Memory B cell (primary cell): ENCODE measurements around the gene SARDH.

Experiments
- ATAC-seq: fragments of 150-1000 bp; cut with Tn5 transposase; 2 replicates; pipeline ENCODE4 v1.10.0; 2021; ENCODE audit warnings: low read depth, mild to moderate bottlenecking, moderate library complexity
- DNase-seq, 2 donors: peaks; one replicate each; pipeline ENCODE4 v3.0.0; 2022; ENCODE audit warnings: low spot score in 2 of 2
- H3K27ac Mint-ChIP-seq: one replicate; pipeline ENCODE4 v1.8.0; 2022; ENCODE audit warnings: mild to moderate bottlenecking, moderate library complexity, mixed read lengths
- H3K27me3 Mint-ChIP-seq: one replicate; pipeline ENCODE4 v1.8.0; 2022; ENCODE audit warnings: mixed read lengths
- H3K36me3 Mint-ChIP-seq: one replicate; pipeline ENCODE4 v1.8.0; 2022; ENCODE audit warnings: mild to moderate bottlenecking, mixed read lengths
- H3K4me1 Mint-ChIP-seq: one replicate; pipeline ENCODE4 v1.8.0; 2022; ENCODE audit warnings: mixed read lengths
- H3K4me3 Mint-ChIP-seq: one replicate; pipeline ENCODE4 v1.8.0; 2022; ENCODE audit warnings: mild to moderate bottlenecking, moderate library complexity, mixed read lengths
- H3K9me3 Mint-ChIP-seq: one replicate; pipeline ENCODE4 v1.8.0; 2022; ENCODE audit warnings: mixed read lengths

Gene SARDH

GRCh38 chr9:133728856-133729616 lies 9.1 kb downstream of the SARDH start:
- no peak overlapping the region for H3K27ac Mint-ChIP-seq

DNA sequence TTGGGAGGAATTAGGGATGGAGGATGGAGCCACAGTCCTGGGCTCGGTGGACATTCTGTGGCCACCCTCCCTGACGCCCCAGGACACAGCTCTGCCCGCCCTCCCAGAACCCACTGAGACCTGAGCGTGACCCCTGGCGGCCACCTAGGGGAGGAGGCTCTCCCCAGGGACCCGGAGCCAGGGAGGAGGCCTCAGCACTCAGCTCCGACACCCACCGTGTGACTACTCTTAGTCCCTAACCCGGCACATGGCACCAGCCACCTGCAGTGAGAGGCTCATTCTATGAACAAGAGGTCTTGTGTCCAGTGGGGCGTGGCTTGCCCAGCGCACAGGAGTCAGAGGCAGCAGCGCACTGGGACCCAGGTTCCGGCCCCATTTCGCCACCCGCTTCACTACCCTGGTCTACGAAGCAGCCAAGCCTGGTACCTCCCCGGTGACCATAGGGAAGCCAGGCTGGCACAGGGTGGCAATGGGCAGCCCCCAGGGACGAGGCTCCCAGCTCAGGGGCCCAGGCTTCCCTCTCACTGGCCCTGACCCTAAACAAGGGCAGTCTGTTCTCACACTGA lies 10.2 kb downstream of the SARDH start:
- no peaks in the 10 kb centered on the region for H3K9me3 Mint-ChIP-seq
- H3K36me3 Mint-ChIP-seq = no peaks in the 10 kb centered on the region
- no peak for DNase-seq
- no peak overlapping the region for H3K27ac Mint-ChIP-seq
- no peak for ATAC-seq
- no peak overlapping the region for H3K4me3 Mint-ChIP-seq
- peaks cover 11% of the 10 kb centered on the region for H3K4me1 Mint-ChIP-seq
- H3K27me3 Mint-ChIP-seq = peaks cover 27% of the 10 kb centered on the region

More at GRCh38 chr9:133728856-133729616, 9.1 kb downstream of the SARDH start:
- H3K9me3 Mint-ChIP-seq = no peaks in the 10 kb centered on the region
- H3K4me3 Mint-ChIP-seq = no peak overlapping the region
- H3K27me3 Mint-ChIP-seq = peaks cover 27% of the 10 kb centered on the region
- H3K4me1 Mint-ChIP-seq = peaks cover 11% of the 10 kb centered on the region
- H3K36me3 Mint-ChIP-seq = no peaks in the 10 kb centered on the region
- DNase-seq = no peak
- no peak for ATAC-seq

GRCh38 chr9:133727277-133727875 lies 10.8 kb downstream of the SARDH start:
- no peaks in the 10 kb centered on the region for H3K9me3 Mint-ChIP-seq
- no peak overlapping the region for H3K27ac Mint-ChIP-seq
- peaks cover 11% of the 10 kb centered on the region for H3K4me1 Mint-ChIP-seq
- no peaks in the 10 kb centered on the region for H3K36me3 Mint-ChIP-seq
- peaks cover 24% of the 10 kb centered on the region for H3K27me3 Mint-ChIP-seq
- peak overlapping the region; percentile 22 for H3K4me3 Mint-ChIP-seq
- DNase-seq = no peak
- ATAC-seq = peak; percentile 59

DNA sequence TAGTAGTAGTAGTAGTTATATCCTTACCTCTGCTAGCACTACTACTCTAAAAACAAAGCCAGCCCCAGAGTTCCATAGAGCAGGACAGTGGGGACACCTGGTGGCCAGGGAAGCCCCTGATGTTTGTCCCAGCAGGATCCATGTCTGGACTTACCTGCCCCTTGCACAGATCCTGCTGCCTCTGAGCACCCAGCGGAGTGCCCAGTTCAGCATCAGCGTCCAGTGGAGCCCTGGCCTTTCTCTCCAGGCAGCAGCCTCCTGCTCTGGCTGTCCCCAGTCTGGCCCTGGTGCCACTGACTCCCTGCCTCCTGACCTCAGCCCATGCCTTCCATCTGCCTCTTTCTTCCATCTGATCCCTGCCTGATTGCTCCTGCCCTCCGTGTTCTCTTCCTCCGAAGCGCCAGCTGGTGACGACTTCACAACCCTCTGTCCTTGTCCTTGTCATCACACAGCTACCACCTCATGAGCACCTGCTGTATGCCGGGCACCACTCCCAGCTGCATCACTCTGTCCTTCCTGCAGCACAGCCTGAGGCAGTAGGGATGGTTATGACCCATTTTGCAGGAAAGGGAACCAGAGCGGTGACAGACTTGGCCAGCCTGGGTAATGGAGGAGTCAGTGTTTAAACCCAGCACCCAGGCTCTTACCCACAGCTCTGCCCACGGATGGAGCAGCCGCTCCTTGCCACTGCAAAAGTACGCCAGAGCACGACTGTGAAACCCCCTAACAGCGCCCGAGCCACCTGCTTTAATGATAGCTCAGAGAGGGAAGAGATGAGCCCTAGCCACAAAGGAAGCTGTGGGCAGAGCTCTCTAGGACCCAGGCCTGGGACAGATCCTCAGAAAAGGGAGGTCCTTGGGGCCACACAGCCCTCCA lies 11.5 kb downstream of the SARDH start:
- no peak overlapping the region for H3K27ac Mint-ChIP-seq
- DNase-seq = no peak
- peak; percentile 85 for ATAC-seq
- H3K9me3 Mint-ChIP-seq = no peaks in the 10 kb centered on the region
- H3K36me3 Mint-ChIP-seq = no peaks in the 10 kb centered on the region
- H3K4me1 Mint-ChIP-seq = peaks cover 11% of the 10 kb centered on the region
- peaks cover 24% of the 10 kb centered on the region for H3K27me3 Mint-ChIP-seq
- peak overlapping the region; percentile 22 for H3K4me3 Mint-ChIP-seq

DNA sequence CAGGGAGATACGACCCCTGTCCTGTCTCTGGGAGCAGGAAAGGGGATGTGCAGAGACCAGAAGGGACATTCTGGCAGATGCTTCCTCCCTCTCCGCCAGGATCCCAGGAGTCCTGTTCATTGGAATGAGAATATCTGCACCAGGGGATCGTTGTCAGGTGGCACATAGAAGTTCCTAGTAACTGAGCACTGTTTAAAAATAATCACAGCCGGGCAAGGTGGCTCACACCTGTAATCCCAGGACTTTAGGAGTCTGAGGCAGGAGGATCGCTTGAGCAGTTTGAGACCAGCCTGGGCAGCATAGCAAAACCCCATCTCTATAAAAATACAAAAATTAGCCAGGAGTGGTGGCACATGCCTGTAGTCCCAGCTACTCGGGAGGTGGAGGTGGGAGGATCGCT lies 12.3 kb downstream of the SARDH start:
- peaks cover 11% of the 10 kb centered on the region for H3K4me1 Mint-ChIP-seq
- ATAC-seq = no peak
- no peak overlapping the region for H3K4me3 Mint-ChIP-seq
- no peak overlapping the region for H3K27ac Mint-ChIP-seq
- no peaks in the 10 kb centered on the region for H3K9me3 Mint-ChIP-seq
- no peak for DNase-seq
- peaks cover 23% of the 10 kb centered on the region for H3K27me3 Mint-ChIP-seq
- H3K36me3 Mint-ChIP-seq = no peaks in the 10 kb centered on the region

DNA sequence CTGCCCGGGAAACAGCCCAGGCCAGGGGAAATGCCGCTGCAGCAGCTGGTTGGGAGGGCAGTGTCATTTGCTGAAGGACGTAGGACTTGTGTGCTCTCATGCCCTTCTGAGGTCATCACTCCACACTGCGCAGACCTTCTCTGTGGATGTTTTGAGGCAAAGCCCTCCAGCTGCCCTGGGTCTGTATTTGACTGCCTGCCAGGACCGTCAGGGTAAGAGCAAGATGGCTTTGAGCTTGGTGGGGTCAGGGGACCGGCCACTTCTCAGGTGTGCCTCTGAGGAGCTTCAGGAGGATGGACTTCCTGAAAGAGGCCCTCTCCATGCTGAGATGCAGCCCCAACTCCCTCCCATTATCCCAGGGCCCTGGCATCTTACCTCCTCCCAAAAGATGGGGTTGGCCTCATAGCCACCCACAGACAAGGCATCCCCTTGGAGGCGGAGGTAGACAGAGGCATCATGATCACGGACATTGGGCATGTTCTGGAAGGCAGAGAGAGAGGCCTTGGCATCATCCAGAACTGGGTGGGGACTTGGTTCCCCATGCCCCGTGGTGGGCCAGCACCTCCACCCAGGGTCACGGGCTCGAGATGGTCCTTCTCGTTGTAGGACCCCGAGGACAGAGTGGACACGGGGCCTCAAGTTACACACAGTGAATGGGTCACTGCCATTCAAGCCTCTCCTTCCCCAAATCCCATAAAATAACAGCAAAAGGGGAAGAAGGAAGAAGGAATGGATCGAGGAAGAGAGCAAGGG lies 19.4 kb downstream of the SARDH start:
- Mint-ChIP-seq H3K9me3 (peaks cover 3% of the 10 kb centered on the region), H3K36me3 (peaks cover 2% of the 10 kb centered on the region), H3K4me3 (no peak overlapping the region), H3K27ac (no peak overlapping the region), H3K27me3 (peaks cover 28% of the 10 kb centered on the region), H3K4me1 (peaks cover 2% of the 10 kb centered on the region)
- no peak for ATAC-seq
- DNase-seq = no peak

DNA sequence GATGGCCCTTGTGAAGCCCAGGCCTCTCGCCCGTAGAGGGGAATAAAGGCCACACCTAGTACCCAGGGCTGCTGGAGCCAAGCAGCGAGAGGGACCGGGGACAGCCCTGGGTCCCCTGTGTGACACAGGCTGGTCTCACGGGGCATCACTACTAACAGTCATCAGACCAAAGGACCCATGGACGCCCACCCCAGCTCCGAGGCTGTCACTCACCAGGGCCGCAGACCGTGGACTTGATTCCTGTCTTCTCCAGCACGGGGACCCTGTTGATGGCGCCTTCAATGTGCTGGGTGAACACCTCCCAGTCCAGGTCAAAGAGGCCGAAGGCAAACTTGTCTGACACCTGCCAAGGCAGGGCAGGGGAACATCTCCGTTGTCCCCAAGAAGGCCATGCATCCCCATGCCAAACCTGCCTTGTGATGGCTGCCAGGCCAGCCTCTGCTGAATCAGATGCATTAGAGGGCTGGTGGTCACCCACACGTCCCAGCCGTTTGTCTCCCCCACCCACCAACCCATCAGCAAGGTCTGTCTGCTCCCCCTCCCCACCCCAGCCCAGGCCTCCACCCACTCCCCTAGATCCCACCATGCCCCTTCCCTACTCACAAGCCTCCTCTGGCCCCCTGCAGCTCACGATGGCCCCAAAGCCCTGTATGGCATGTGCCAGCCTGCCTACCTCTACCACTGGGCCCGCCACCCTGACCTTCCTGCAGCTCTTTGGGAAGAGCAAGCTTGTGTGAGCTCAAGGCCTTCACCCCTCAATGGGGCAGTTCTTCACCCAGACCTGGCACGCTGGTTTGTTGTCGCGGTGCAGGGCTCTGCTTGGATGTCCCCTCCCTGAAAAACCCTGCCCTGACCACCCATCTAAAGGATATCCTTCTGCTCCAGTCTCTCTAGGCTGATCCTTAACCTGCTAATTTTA lies 20.8 kb downstream of the SARDH start:
- Mint-ChIP-seq H3K27ac (no peak overlapping the region), H3K36me3 (peaks cover 2% of the 10 kb centered on the region), H3K9me3 (peaks cover 3% of the 10 kb centered on the region), H3K4me1 (peaks cover 2% of the 10 kb centered on the region), H3K27me3 (peaks cover 32% of the 10 kb centered on the region), H3K4me3 (no peak overlapping the region)
- DNase-seq (no peak), ATAC-seq (no peak)

DNA sequence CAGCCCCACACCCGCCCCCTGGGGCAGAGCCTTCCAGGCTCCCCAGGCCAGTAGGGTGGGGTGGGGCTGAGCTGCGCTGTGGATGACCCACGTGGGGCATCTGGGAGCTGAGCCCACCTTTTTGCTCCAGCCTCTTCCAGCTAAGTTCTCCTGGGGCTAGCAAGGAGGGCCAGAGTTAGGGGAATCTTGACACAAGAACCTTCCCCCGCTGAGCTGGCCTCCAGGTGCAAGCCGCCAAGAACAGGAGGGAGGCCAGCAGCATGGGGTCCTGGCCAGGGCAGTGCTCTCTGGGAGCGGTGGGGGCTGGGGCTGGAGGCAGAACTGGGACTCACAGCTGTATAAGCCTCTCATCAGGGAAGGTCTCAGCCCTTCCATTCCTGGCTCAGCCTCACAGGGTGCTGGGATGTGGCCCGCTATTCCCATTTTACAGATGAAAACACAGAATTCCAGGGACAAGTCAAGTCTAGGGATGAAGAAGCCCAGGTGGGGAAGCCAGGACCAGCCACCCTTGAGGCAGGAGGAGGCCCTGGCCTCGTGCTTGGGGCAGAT lies 21.5 kb downstream of the SARDH start:
- ATAC-seq (no peak), DNase-seq (no peak)
- no peak overlapping the region for H3K4me3 Mint-ChIP-seq
- peaks cover 33% of the 10 kb centered on the region for H3K27me3 Mint-ChIP-seq
- H3K36me3 Mint-ChIP-seq = peaks cover 2% of the 10 kb centered on the region
- H3K4me1 Mint-ChIP-seq = peaks cover 2% of the 10 kb centered on the region
- H3K9me3 Mint-ChIP-seq = peaks cover 3% of the 10 kb centered on the region
- H3K27ac Mint-ChIP-seq = no peak overlapping the region

DNA sequence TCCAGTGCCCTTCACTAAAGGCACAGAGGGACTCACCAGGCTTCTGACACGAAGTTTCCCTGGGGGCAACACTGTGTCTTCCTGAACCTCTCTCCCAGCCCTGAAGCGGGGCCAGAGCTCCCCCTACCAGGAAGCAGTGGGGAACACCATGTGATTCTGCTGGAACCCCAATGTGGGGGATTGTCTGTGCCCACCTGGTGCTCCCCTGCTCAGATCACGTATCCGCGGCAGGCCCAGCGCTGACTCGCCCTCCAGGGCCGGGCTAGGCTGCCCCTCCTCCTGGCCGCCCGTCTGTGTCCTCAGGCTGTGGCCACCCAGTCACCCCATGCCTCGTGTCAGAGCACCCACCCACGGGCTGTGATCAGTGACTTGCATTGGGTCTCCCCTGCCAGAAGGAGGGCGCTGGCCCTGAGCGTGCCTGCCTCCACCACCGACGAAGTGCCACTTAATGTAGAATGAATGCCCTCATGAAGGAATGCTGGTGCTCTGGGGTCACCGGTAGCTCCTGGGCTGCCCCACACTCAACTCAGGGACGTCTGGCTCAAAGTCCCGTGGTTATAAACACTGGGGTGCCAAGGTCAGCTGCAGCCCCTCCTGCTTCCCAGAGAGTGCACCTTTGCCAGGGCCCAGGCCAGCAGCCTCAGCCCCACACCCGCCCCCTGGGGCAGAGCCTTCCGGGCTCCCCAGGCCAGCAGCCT lies 22.1 kb downstream of the SARDH start:
- peaks cover 2% of the 10 kb centered on the region for H3K36me3 Mint-ChIP-seq
- peaks cover 3% of the 10 kb centered on the region for H3K9me3 Mint-ChIP-seq
- no peak overlapping the region for H3K4me3 Mint-ChIP-seq
- DNase-seq (no peak), ATAC-seq (no peak)
- peaks cover 31% of the 10 kb centered on the region for H3K27me3 Mint-ChIP-seq
- no peak overlapping the region for H3K27ac Mint-ChIP-seq
- H3K4me1 Mint-ChIP-seq = peaks cover 2% of the 10 kb centered on the region

DNA sequence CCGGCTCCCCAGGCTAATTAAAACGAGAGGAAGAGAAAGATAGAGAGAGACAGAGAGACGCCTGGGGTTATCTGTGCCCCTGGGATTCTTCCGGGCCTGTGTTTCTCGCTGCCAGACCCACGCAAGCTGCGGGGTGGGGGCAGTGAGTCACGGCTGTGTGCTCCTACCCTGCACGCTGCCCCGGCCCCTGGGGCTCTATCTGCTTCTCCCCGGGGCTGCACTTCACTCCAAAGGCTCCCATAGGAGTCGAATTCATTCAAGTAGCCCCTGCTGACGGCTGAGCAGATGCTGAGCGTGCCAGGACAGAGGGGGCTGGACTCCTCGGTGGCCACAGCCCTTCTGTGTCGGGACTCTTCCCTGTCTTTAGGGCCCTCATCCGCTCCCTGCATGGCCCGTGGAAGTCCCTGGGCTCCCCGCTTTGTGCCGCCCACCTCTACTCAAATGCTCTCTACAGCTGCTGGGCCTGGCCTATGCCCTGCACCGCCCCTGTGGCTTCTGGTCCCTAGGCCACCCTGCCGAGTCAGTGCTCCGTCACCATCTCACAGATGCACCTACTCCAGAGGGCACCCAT lies 22.8 kb downstream of the SARDH start:
- Mint-ChIP-seq H3K27ac (no peak overlapping the region), H3K27me3 (peaks cover 28% of the 10 kb centered on the region), H3K9me3 (peaks cover under 1% of the 10 kb centered on the region), H3K36me3 (peaks cover 2% of the 10 kb centered on the region), H3K4me3 (no peak overlapping the region), H3K4me1 (peaks cover 2% of the 10 kb centered on the region)
- DNase-seq (no peak), ATAC-seq (no peak)

DNA sequence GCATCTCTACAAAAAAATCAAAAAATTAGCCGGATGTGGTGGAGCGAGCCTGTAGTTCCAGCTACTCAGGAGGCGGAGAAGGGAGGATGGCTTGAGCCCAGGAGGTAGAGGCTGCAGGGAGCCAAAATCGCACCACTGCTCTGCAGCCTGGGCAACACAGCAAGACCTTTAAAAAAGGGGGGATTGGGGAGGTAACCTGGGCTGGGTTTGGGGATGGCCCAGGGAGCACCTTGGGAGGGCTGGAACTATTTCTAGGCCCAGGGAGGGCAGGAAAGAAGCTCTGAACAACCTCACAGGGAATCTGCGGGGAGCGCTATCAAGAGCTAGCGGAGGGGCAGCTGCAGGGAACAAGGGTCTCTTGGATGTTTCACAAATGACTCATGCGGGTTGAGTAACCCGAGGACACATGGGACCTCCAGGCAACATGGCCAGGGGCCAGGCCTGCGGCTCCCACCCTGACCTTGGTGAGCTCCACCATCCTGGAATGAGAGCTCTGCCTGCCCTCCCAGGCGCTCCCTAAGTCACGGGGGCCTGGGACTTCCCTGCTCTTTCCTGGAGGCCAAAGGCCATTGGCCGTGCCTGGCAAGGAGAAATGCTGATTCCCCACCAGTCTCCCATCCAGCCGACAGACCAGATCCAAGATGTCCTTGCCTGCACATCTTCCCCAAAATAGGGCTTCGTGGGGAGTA lies 23.4 kb downstream of the SARDH start:
- Mint-ChIP-seq H3K27ac (no peak overlapping the region), H3K27me3 (peaks cover 26% of the 10 kb centered on the region), H3K9me3 (no peaks in the 10 kb centered on the region), H3K4me3 (no peak overlapping the region), H3K4me1 (peaks cover 2% of the 10 kb centered on the region), H3K36me3 (peaks cover 2% of the 10 kb centered on the region)
- ATAC-seq (no peak), DNase-seq (no peak)
